ENCODE measurements around the gene PEDS1.

Gene PEDS1

DNA sequence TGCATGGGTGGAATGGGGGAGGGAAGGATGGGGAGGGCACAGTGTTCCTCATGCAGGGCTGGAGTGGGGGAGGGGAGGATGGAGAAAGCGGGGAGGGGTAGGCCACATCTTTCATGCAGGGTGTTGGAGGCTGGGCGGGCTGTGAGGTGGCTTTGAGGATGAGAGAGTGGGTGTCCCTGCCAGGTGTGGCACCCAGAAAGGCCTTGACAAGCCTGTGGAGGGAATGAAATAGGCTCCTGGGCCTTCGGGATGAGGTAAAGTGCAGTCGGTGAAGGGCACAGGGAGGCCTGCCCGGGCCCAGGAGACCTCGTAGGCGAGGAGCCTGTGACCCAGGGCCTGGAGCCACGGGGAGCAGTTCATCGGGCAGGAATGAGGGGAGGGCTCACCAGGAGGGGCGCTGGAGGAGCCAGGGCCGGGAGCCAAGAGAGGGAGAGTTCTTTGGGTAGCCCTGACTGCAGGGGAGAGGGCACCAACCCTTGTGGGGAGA lies 44.7 kb upstream of the PEDS1 start:
- H3K4me3 ChIP-seq (ENCODE audit: low read depth in 1 of 2, low read length in 1 of 2): no peak overlapping the region
- H3K4me1 ChIP-seq (ENCODE audit: control insufficient read depth in 1 of 2, insufficient read depth in 1 of 2, low read depth in 1 of 2, low read length in 1 of 2): peaks cover 62 to 63% of the 10 kb centered on the region in 2 experiments
- H3K36me3 ChIP-seq: peaks cover 42% of the 10 kb centered on the region
- H3K9me3 ChIP-seq: no peaks in the 10 kb centered on the region
- H3K27me3 ChIP-seq: no peaks in the 10 kb centered on the region
- TF ChIP-seq CTCF (IDR thresholded peaks at IDR 0.05): no peak
- H3K27ac ChIP-seq: peak overlapping the region; percentile 63

DNA sequence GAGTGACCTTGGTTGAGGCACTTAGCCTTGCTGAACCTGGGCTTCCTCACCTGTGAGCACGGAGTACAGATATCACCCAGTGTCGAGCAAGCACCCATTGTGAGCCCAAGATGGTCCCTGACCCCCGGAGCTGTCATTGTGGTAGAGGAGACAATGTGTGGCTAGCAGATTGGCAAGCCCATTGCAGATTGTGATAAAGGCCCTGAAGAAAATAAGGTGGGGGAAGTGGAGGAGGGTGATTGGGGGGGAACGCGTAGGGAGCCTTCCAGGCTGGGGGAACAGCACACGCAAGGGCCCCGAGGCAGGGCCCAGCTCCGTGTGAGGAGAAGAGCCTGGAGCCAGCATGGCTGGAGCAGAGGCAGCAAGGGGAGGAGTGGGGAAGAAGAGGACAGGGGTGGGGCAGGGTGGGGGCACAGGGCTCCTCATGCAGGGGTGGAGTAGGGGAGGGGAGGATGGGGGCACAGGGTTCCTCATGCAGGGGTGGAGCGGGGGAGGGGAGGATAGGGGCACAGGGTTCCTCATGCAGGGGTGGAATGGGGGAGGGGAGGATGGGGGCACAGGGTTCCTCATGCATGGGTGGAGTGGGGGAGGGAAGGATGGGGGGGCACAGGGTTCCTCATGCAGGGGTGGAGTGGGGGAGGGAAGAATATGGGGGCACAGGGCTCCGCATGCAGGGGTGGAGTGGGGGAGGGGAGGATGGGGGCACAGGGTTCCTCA lies 44.1 kb upstream of the PEDS1 start:
- TF ChIP-seq CTCF (IDR thresholded peaks at IDR 0.05): no peak
- Histone ChIP-seq H3K9me3 (no peaks in the 10 kb centered on the region), H3K27ac (peak overlapping the region; percentile 63), H3K4me3 (ENCODE audit: low read depth in 1 of 2, low read length in 1 of 2) (no peak overlapping the region), H3K4me1 (ENCODE audit: control insufficient read depth in 1 of 2, insufficient read depth in 1 of 2, low read depth in 1 of 2, low read length in 1 of 2) (peaks cover 63 to 67% of the 10 kb centered on the region in 2 experiments), H3K36me3 (peaks cover 48% of the 10 kb centered on the region), H3K27me3 (no peaks in the 10 kb centered on the region)

DNA sequence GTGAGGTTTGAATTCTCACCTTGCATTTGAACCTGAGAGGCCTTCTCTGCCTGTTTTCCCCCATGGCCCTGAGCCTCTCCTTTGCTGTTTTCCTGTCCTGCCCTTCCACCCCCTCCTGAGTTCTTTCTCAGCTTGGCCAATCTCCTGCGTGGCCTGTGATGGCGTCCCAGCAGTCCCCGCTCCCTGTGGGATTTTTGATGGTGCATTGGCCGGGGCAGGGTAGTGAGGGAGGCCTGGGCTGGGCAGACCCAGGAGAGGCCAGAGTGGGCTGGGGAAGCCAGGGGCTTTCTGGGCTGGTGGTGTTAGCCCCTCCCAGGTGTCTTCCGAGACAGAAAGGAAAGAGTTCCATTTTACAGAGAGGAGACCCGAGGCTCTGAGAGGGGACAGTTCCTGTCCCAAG lies 43.4 kb upstream of the PEDS1 start:
- TF ChIP-seq CTCF (IDR thresholded peaks at IDR 0.05): no peak
- peaks cover 63 to 67% of the 10 kb centered on the region in 2 experiments for H3K4me1 ChIP-seq (ENCODE audit: control insufficient read depth in 1 of 2, insufficient read depth in 1 of 2, low read depth in 1 of 2, low read length in 1 of 2)
- peak overlapping the region; percentile 63 for H3K27ac ChIP-seq
- no peak overlapping the region for H3K4me3 ChIP-seq (ENCODE audit: low read depth in 1 of 2, low read length in 1 of 2)
- no peaks in the 10 kb centered on the region for H3K27me3 ChIP-seq
- peaks cover 49% of the 10 kb centered on the region for H3K36me3 ChIP-seq
- H3K9me3 ChIP-seq: no peaks in the 10 kb centered on the region

DNA sequence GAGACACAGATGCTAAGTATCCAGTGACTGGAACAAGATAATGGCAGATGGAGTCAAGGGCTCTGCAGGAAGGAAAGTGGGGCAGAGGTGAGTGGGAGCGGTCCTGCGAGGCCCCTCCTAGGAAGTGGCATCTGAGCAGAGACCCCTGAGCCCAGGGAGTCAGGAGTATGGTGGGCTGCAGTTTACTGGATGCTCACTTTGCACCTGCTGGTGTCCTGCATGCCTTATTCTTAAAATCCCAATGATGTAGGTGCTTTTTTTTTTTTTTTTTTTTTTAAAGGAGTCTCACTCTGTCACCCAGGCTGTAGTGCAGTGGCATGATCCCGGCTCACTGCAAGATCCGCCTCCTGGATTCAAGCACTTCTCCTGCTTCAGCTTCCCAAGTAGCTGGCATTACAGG lies 42.7 kb upstream of the PEDS1 start:
- Histone ChIP-seq H3K36me3 (peaks cover 49% of the 10 kb centered on the region), H3K27me3 (no peaks in the 10 kb centered on the region), H3K9me3 (no peaks in the 10 kb centered on the region), H3K4me3 (ENCODE audit: low read depth in 1 of 2, low read length in 1 of 2) (peak overlapping the region; percentile 10 to 28), H3K27ac (peak overlapping the region; percentile 100), H3K4me1 (ENCODE audit: control insufficient read depth in 1 of 2, insufficient read depth in 1 of 2, low read depth in 1 of 2, low read length in 1 of 2) (peaks cover 63 to 67% of the 10 kb centered on the region in 2 experiments)
- no peak for TF ChIP-seq CTCF (IDR thresholded peaks at IDR 0.05)

DNA sequence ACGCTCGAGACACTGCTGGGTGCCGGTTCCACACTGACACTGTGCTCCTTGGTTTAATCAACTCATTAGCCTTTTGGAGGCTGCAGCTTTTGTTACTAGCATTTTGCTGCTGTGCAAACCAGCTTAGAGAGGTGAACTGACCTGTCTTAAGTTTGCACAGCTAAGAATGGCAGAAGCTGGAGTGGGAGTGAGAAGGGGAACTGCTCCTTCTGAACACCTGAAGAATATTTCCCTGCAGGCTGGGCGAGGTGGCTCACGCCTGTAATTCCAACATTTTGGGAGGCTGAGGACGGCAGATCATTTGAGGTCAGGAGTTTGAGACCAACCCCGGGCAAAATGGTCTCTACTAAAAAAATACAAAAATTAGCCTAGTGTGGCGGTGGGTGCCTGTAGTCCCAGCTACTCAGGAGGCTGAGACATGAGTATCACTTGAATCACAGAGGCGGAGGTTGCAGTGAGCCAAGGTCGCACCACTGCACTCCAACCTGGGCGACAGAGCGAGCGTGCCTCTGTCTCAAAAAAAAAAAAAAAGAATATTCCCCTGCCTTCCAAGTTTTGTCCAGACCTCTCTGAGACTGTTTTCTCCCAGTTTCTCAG lies 42.1 kb upstream of the PEDS1 start:
- H3K4me3 ChIP-seq (ENCODE audit: low read depth in 1 of 2, low read length in 1 of 2): peak overlapping the region; percentile 87 to 93
- TF ChIP-seq CTCF (IDR thresholded peaks at IDR 0.05): no peak
- peak overlapping the region; percentile 100 for H3K27ac ChIP-seq
- H3K4me1 ChIP-seq (ENCODE audit: control insufficient read depth in 1 of 2, insufficient read depth in 1 of 2, low read depth in 1 of 2, low read length in 1 of 2): peaks cover 63 to 67% of the 10 kb centered on the region in 2 experiments
- H3K27me3 ChIP-seq: no peaks in the 10 kb centered on the region
- H3K9me3 ChIP-seq: no peaks in the 10 kb centered on the region
- H3K36me3 ChIP-seq: peaks cover 43% of the 10 kb centered on the region
